GM19193 (cell line): Measurements from ENCODE around the gene PALS1.

Experiments used
- POLR2A ChIP-seq: IDR thresholded peaks from 4 replicates; pipeline ENCODE4 v1.6.1; 2011; ENCODE audit not compliant: insufficient read depth, insufficient read length; ENCODE audit errors: extremely low read depth

PALS1 gene

DNA sequence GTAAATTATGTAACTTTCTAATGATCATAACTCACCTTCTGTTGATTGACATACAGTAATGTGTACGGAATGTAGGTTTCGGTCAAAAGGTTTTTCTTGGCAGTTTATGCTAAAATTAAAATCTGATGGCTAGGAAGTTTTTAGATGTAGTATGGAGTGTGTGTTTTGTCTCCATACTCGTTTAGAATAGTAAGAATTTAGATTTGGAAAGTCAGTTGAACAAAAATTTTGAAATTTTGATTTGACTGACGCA, 859 bp downstream of the PALS1 start:
- no peak for TF ChIP-seq POLR2A

DNA sequence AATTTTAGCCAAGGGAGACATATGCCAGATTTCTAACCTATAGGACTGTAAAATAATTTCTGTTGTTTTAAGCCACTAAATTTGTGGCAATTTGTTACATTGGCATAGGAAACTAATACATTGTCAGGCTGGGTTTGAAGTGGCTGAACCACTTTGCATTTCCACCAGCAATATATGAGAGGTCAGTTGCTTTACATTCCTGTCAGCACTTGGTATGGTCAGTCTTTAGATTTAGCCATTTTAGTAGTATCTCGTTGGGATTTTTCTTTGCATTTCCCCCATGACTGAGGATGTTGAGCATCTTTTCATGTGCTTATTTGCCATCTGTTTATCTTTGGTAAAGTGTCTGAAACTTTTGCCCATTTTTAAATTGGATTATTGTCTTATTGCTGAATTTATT, 3.9 kb downstream of the PALS1 start:
- no peak for TF ChIP-seq POLR2A

DNA sequence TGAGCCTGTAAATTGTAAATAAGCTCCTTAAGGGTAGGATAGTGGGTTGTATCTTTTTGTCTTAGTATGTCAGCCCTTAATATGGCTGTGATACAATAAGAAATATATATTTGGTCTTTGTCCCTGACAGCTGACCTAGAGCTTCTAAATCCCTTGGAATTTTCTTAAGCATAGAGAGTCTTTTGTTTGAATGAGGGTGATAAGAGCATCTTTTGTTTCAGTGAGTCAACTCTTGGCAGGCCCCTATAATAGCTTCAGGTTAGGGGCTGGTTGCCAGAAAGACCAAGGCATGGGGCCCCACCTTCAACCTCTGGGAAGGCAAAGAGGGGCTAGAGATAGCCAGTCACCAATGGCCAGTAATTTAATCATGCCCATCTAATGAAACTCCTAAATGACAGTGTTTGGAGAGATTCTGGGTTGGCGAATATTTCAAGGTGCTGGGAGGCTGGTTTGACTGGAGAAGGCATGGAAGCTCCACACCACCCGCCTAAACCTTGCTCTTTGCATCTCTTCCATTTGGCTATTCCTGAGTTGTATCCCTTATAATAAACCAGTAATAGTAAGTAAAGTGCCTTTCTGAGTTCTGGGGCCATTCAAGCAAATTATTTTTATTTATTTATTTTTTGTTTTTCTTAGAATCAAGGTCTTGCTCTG, 10.5 kb downstream of the PALS1 start:
- TF ChIP-seq POLR2A, result no peak

DNA sequence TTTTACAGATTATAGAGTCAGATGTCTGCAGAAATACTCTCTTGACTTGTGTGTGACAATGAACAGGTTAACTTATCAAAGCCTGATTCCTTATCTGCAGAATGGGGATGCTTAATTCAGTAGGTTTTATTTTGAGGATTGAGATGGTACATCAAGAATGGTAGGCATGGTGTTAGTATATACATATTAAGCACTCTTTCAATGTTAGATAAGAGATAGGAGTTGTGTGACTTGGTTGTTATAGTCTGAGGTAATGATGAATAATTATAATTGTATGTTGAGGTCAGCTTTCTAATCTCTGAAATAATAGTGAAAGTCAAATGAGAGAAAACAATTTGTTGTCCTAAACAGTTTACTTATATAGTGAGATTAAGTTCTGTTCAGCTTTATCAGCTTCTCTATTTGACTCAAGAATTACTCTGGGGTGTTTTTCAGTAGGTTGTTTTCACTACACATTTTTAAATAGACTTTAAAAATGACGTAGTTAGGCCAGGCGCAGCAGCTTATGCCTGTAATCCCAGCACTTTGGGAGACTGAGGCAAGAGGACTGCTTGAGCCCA, 11.9 kb downstream of the PALS1 start:
- TF ChIP-seq POLR2A, result no peak

DNA sequence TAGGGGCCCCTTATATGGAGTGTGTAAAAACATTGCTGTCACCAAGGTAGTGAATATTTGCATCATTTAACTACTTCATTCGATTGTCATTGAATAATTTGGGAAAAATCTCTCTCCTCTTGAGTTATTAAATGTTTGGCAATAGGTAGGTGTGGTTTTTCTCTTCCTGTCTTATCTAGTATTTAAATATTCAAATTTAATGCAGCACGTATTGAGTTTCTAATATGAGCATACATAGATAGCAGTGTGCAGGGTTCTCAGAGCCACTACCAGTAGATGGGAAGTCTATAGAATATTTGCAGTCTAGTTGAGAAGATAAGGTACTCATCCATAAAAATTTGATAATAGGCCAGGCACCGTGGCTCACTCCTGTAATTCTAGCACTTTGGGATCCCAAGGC, 16.7 kb downstream of the PALS1 start:
- TF ChIP-seq POLR2A, result no peak

DNA sequence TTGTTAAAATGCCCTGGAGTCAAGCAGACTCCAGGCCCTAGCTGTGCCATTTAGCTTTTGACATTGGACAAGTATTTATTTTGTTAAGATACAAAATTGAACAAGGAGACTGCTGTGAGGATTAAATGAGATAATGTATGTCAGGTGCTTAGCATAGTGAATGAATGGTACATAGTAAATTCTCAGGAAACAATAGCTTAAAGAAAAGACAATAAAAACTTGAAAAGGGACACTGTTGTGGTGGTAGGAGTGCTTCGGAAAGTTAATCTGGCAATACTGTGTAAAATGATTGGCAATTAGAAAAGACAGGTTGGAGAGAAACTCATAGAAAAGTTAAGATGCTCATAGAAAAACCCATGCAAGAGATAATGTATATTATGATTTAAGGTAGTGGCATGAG, 19.7 kb downstream of the PALS1 start:
- no peak for TF ChIP-seq POLR2A

DNA sequence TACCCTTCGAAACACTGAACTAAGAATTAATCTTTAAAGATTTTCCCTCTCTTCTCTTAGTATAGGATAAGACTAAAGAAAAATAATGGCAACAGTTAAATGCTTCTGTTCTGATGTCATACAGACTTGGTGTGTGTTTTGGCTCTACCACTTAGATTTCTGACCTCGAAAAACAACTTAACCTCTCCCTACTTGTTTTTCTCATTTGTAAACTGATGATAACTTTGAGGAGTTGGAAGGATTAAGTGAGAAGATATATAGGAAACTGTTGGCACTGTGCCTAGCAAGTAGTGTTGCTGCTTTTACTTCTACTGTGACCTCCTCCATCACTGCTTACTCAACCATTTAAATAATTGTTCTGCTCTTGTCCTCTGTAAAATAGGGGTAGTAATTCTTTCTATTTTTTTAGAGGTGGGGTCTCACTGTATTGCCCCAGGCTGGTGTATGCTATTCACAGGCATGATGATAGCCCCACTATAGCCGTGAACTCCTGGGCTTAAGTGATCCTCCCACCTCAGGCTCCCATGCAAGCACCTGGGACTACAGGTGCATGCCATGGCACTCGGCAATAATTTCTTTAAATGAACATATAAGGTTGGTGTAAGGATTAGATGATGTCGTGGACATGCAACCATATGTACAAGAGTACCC, 22.4 kb downstream of the PALS1 start:
- no peak for TF ChIP-seq POLR2A

DNA sequence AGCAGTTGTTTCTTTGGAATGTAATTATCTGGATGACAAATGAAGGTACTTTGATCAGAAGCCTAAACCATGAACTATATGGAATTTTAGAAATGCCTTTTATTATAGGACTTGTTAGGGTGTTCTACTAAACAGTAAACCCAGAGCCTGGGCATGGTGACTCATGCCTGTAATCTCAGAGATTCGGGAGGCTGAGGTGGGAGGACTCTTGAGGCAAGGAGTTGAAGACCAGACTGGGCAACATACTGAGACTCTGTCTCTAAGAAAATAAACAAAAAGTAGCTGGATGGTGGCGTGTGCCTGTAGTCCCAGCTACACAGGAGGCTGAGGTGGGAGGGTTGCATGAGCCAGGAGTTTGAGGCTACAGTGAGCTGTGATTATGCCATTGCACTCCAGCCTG, 23.9 kb downstream of the PALS1 start:
- TF ChIP-seq POLR2A, result no peak

DNA sequence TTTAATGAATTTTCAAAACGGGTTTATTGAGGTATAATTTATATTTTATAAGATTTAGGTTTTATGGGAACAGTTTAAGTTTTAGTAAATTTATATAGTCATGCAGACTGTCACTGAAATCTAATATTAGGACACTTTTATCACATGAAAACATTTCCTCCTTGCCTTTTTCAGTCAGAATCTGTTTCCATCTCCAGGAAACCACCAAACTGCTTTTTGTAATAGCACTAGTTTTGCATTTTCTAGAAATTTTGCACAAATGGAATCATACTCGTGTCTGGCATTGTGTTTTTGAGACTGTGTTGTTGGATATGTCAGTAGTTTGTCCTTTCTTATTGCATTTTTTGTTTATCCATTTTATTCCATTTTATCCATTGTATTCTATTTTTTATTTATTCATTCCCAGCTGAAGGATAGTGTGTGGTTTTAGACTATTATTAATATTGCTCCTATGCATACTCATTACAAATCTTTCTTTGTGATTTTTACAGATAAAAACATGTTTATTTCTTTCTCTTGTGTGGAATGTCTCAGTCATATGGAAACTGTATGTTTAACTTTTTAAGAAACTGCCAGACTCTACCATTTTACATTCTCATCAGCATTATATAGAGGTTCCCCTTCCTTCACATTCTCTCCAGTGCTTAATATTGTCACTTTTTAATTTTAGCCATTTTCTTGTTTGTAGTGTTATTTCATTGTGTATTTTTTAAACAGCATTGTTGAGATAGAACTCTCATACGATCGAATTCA, 26.5 kb downstream of the PALS1 start:
- no peak for TF ChIP-seq POLR2A

DNA sequence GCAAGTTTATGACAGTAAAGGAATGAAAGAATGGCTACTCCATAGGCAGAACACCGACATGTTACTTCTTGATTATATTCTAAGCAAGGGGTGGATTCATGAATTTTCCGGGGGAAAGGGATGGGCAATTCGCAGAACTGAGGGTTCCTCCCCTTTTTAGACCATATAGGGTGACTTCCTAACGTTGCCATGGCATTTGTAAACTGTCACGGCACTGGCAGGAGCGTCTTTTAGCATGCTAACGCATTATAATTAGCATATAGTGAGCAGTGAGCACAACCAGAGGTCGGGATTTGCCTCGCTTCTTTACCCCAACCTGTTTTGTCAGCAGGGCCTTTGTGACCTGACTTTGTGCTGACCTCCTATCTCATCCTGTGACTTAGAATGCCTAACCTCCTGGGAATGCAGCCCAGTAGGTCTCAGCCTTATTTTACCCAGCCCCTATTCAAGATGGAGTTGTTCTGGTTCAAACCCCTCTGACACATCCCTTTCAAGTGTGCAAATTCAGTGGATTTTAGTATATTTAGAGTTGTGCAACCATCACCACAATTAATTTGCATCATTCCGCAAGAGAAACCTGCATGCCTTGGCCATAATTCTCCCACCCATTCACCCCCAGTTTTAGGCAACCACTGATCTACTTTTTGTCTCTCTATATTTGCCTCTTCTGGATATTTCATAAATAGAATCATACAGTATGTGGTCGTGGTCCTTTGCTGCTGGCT, 27.4 kb downstream of the PALS1 start:
- TF ChIP-seq POLR2A, result no peak

DNA sequence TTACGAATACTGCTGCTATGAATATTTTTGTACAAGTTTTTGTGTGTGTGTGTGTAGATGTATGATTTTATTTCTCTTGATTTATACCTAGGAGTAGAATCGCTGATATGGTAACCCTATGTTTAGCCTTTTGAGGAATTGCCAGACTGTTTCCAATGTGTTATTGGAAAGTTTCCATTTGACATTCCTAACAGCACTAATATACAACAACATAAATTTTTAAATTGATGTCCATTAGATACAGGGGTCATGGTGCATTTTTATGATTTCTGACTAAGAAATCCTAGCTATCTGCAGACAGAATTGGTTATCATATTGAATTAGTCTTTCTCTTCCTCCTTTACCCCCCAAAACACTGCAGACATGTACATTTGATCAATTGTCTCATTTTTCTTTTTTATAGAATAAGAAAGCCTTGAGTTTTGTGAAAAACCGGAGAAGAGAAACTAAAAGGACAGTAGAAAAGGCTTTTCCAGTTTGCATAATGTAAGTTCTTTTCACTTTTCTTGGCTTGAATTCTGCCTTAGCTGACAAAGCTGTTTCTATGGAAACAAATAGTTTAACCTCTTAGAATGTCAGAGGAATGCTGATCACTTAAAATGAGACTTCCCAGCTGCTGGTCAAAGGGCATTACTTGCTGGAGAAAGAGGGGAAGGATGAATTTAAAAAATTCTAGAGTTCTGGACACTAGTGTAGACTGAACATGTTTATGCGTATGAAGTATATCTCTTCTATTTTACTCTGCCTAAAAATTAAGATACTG, 28.2 kb downstream of the PALS1 start:
- TF ChIP-seq POLR2A, result no peak

DNA sequence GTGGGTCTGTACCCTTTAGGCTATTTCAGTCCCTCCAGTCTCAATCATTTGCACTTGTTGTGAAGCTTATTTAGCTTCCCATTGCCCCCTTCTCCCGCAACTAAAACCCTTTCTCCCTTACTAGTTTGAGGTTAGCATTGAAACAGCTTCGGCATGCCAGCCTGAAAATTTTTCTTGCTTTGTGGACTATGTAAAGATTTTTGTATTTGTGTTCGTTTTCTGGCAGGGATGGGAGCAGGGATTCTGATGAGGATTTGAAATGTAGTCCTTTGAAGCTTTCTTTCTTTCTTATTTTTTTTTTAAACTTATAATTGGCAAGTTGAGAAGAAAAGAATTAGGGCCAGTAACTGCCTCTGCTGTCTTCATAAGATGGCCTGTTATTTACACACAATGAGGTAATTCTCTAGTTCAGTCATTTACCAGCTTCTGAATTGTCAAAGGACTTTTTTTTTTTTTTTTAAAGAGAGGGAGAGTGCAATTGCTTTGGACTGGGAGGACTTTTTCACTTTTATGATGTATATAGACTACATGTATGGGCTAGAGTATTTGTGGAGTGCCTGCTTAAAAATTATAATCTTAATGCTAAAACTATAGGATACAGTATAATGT, 29.0 kb downstream of the PALS1 start:
- no peak for TF ChIP-seq POLR2A

DNA sequence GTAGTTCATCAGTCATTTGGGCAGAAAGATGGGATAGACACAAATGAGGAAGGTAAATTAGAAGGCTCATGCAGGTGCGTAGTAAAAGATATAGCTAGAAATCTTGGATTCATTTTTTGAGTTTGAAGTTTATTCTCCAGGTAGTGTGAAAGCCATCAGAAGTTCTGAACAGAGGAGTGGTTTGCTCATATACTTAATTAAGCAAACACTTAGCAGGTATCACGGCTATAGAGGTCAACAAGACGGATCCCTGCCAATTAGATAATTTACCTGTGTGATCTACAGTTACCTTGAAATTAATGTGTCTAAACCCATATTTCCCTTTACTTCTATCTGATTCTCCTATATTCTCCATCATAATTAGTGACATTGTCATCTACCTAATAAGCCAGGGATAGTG, 29.7 kb downstream of the PALS1 start:
- TF ChIP-seq POLR2A, result no peak

DNA sequence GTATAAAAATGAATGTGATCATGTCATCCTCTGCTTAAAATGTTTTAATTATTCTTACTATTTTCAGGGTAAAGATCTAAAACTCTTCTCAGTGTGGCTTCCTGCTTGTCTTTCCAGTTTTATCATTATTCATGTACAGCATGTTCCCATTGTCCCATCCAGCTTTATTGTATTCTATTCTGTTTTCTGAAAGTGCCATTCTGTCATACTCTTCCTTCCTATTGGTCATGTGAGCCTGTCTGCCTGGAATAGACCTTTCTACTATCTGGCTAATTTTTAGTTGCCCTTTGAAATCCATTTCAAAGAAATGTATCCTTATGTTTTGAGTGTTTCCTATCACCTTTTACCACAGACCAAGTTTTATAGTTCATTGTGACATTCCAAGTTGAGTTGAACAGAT, 34.9 kb downstream of the PALS1 start:
- TF ChIP-seq POLR2A, result no peak
